HepG2 (cell line): Measurements from ENCODE around the gene TCF3. TPM values are rescaled to one million over a fixed set of nuclear protein-coding genes. Genes with fewer than 3 reads are reported as not detected.

Experiments
- ERF ChIP-seq: IDR thresholded peaks from 2 replicates; pipeline ENCODE4 v1.6.1; 2018; ENCODE audit warnings: missing biosample characterization, missing genetic modification reagents
- FIP1L1 ChIP-seq: fragments of 200-400 bp; formaldehyde crosslinking; IDR thresholded peaks from 2 replicates; pipeline ENCODE4 v1.6.1; 2018; ENCODE audit warnings: low read depth, mild to moderate bottlenecking, low read length, moderate library complexity, borderline replicate concordance; ENCODE audit not compliant: insufficient read depth
- GABPB1 ChIP-seq: IDR thresholded peaks from 2 replicates; pipeline ENCODE4 v1.6.1; 2016; ENCODE audit warnings: mild to moderate bottlenecking, missing genetic modification reagents, moderate library complexity, missing compliant biosample characterization
- IKZF4 ChIP-seq: sonication (generic); formaldehyde crosslinking; IDR thresholded peaks from 2 replicates; pipeline ENCODE4 v1.5.1; 2020; ENCODE audit warnings: borderline replicate concordance, mild to moderate bottlenecking, low read depth, missing genetic modification reagents; ENCODE audit errors: not compliant biosample characterization
- MAFF ChIP-seq: IDR thresholded peaks from 2 replicates; pipeline ENCODE4 v1.6.1; 2011; ENCODE audit warnings: low read depth, low read length, improper control_type of control experiment
- PCBP1 ChIP-seq: fragments of 200-400 bp; formaldehyde crosslinking; IDR thresholded peaks from 2 replicates; pipeline ENCODE4 v1.6.1; 2017; ENCODE audit warnings: mild to moderate bottlenecking, low read depth, low read length, borderline replicate concordance
- RBM22 ChIP-seq: fragments of 200-400 bp; formaldehyde crosslinking; optimal IDR thresholded peaks from 2 replicates; pipeline ENCODE3; 2017; ENCODE audit warnings: mild to moderate bottlenecking, low read length, moderate library complexity
- REPIN1 ChIP-seq: sonication (generic); formaldehyde crosslinking; IDR thresholded peaks from 2 replicates; pipeline ENCODE4 v1.8.0; 2022; ENCODE audit warnings: missing genetic modification reagents, low read depth, mild to moderate bottlenecking, borderline replicate concordance
- SIN3B ChIP-seq: fragments of 150-350 bp; IDR thresholded peaks from 2 replicates; pipeline ENCODE4 v1.6.1; 2014; ENCODE audit warnings: low read length
- ZC3H13 ChIP-seq: sonication (generic); formaldehyde crosslinking; IDR thresholded peaks from 2 replicates; pipeline ENCODE4 v1.8.1; 2023; ENCODE audit warnings: mild to moderate bottlenecking, missing genetic modification reagents, moderate library complexity
- ZNF205 ChIP-seq: IDR thresholded peaks from 2 replicates; pipeline ENCODE4 v1.6.1; 2018; ENCODE audit warnings: missing biosample characterization, missing genetic modification reagents
- ZNF33B ChIP-seq: sonication (generic); formaldehyde crosslinking; IDR thresholded peaks from 2 replicates; pipeline ENCODE4 v1.5.1; 2020; ENCODE audit warnings: mild to moderate bottlenecking, missing genetic modification reagents
- ZNF777 ChIP-seq: sonication (generic); formaldehyde crosslinking; IDR thresholded peaks from 2 replicates; pipeline ENCODE4 v1.4.0; 2020; ENCODE audit warnings: missing genetic modification reagents
- polyA plus RNA-seq, 8 experiments: library from polyadenylated mRNA; depleted of rRNA in 3 of 8; stranded (reverse) in 7 of 8; unstranded in 1 of 8; fragments of >200 nt; fragmentation: Illumina TruSeq in 4 of 8; extraction: Trizol in 4 of 8; gene quantifications; 2 replicates each; pipeline versions ENCODE4 v1.2.1 to v1.2.3, GENCODE V29; 2011 to 2016; ENCODE audit warnings: low read depth in 4 of 8, missing spikeins in 1 of 8, mixed read lengths in 1 of 8; ENCODE audit not compliant: insufficient read depth in 1 of 8
- total RNA-seq, 5 experiments: library from RNA; depleted of rRNA; stranded (reverse); fragments of >200 nt; fragmentation: Illumina TruSeq; extraction: Trizol; gene quantifications; 2 replicates each; pipeline ENCODE4 v1.2.3, GENCODE V29; 2016; ENCODE audit warnings: low read depth in 1 of 5
- TF ChIP-seq, protein P1 (sequence below): sonication (generic); formaldehyde crosslinking; IDR thresholded peaks from 2 replicates; pipeline ENCODE4 v1.4.0; 2020; ENCODE audit warnings: missing genetic modification reagents
- TF ChIP-seq, protein P2 (sequence below): sonication (generic); formaldehyde crosslinking; IDR thresholded peaks from 2 replicates; pipeline ENCODE4 v1.4.0; 2020; ENCODE audit warnings: mild to moderate bottlenecking, low read depth, missing genetic modification reagents
- TF ChIP-seq, protein P3 (sequence below): IDR thresholded peaks from 2 replicates; pipeline ENCODE4 v1.6.1; 2016; ENCODE audit warnings: missing compliant biosample characterization, missing genetic modification reagents, borderline replicate concordance
- TF ChIP-seq, protein P4 (sequence below): sonication (generic); formaldehyde crosslinking; conservative IDR thresholded peaks from 2 replicates; pipeline ENCODE4 v1.4.0; 2020; ENCODE audit warnings: missing genetic modification reagents
- TF ChIP-seq, protein P5 (sequence below): sonication (generic); formaldehyde crosslinking; IDR thresholded peaks from 2 replicates; pipeline ENCODE4 v1.5.0; 2020; ENCODE audit warnings: missing genetic modification reagents
- TF ChIP-seq, protein P6 (sequence below): sonication (generic); formaldehyde crosslinking; IDR thresholded peaks from 2 replicates; pipeline ENCODE4 v1.5.0; 2020; ENCODE audit warnings: mild to moderate bottlenecking, missing genetic modification reagents
- TF ChIP-seq, protein P7 (sequence below): sonication (generic); formaldehyde crosslinking; IDR thresholded peaks from 2 replicates; pipeline ENCODE4 v1.4.0; 2020; ENCODE audit warnings: mild to moderate bottlenecking, missing genetic modification reagents

TCF3 gene
- total and polyA plus RNA-seq, 2 of the 13 experiments (the other 11 are each of a cell fraction or from before 2014, with no cell fraction given): 51.4 to 53.2 TPM

DNA sequence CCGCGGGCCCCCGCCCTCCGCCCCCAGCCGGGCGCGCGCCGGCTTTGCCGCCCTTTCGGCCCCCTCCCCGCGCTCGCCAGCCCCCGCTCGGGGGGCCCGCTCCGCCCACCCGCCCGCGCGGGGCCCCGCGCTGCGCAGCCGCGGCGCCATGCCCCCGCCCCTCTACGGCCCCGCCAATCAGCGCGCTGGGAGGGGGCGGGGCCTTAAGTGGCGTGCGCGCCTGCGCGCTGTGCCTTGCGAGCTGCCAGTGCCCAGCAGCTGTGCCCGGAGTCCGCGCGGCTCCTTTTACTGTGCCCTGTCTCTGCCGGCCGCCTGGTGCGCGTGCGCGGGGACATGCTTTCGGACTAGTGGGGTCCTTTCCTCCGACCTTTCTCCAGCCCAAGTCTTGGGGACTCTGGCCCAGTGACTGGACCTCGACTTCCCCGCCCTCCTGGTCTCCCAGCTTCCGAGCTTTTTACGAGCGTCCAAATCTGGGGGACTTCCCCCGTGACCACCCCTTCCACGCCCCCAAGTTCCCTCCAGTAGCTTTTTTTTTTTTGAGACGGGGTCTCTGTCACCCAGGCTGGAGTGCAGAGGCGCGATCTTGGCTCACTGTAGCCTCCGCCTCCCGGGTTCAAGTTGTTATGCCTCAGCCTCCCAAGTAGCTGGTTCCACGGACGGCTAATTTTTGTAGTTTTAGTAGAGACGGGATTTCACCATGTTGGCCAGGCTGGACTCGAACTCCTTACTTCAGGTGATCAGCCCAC, 59.5 kb downstream of the TCF3 start, which contains the start of gene MBD3 (continued):
- TF ChIP-seq, protein P1, sequence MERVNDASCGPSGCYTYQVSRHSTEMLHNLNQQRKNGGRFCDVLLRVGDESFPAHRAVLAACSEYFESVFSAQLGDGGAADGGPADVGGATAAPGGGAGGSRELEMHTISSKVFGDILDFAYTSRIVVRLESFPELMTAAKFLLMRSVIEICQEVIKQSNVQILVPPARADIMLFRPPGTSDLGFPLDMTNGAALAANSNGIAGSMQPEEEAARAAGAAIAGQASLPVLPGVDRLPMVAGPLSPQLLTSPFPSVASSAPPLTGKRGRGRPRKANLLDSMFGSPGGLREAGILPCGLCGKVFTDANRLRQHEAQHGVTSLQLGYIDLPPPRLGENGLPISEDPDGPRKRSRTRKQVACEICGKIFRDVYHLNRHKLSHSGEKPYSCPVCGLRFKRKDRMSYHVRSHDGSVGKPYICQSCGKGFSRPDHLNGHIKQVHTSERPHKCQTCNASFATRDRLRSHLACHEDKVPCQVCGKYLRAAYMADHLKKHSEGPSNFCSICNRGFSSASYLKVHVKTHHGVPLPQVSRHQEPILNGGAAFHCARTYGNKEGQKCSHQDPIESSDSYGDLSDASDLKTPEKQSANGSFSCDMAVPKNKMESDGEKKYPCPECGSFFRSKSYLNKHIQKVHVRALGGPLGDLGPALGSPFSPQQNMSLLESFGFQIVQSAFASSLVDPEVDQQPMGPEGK (CRISPR knock-in tag): peak; percentile 52; the same call in 1 of the 2 replicates
- peak; percentile 48; the same call in 1 of the 2 replicates for TF ChIP-seq GABPB1 (CRISPR knock-in tag)
- peak; percentile 69 for TF ChIP-seq IKZF4 (CRISPR knock-in tag)
- no peak for TF ChIP-seq SIN3B
- no peak for TF ChIP-seq PCBP1
- no peak for TF ChIP-seq ZNF205 (CRISPR knock-in tag)
- TF ChIP-seq ZC3H13 (CRISPR knock-in tag): no peak
- TF ChIP-seq RBM22: peak; percentile 57
- peak; percentile 40; the same call in 1 of the 2 replicates for TF ChIP-seq REPIN1
- TF ChIP-seq, protein P2, sequence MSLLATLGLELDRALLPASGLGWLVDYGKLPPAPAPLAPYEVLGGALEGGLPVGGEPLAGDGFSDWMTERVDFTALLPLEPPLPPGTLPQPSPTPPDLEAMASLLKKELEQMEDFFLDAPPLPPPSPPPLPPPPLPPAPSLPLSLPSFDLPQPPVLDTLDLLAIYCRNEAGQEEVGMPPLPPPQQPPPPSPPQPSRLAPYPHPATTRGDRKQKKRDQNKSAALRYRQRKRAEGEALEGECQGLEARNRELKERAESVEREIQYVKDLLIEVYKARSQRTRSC (CRISPR knock-in tag): no peak
- TF ChIP-seq, protein P3, sequence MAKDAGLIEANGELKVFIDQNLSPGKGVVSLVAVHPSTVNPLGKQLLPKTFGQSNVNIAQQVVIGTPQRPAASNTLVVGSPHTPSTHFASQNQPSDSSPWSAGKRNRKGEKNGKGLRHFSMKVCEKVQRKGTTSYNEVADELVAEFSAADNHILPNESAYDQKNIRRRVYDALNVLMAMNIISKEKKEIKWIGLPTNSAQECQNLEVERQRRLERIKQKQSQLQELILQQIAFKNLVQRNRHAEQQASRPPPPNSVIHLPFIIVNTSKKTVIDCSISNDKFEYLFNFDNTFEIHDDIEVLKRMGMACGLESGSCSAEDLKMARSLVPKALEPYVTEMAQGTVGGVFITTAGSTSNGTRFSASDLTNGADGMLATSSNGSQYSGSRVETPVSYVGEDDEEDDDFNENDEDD (CRISPR knock-in tag): no peak
- no peak for TF ChIP-seq FIP1L1
- TF ChIP-seq, protein P4, sequence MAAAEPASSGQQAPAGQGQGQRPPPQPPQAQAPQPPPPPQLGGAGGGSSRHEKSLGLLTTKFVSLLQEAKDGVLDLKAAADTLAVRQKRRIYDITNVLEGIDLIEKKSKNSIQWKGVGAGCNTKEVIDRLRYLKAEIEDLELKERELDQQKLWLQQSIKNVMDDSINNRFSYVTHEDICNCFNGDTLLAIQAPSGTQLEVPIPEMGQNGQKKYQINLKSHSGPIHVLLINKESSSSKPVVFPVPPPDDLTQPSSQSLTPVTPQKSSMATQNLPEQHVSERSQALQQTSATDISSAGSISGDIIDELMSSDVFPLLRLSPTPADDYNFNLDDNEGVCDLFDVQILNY (CRISPR knock-in tag): no peak
- TF ChIP-seq ZNF777 (CRISPR knock-in tag): no peak
- TF ChIP-seq, protein P5, sequence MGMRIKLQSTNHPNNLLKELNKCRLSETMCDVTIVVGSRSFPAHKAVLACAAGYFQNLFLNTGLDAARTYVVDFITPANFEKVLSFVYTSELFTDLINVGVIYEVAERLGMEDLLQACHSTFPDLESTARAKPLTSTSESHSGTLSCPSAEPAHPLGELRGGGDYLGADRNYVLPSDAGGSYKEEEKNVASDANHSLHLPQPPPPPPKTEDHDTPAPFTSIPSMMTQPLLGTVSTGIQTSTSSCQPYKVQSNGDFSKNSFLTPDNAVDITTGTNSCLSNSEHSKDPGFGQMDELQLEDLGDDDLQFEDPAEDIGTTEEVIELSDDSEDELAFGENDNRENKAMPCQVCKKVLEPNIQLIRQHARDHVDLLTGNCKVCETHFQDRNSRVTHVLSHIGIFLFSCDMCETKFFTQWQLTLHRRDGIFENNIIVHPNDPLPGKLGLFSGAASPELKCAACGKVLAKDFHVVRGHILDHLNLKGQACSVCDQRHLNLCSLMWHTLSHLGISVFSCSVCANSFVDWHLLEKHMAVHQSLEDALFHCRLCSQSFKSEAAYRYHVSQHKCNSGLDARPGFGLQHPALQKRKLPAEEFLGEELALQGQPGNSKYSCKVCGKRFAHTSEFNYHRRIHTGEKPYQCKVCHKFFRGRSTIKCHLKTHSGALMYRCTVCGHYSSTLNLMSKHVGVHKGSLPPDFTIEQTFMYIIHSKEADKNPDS: no peak
- peak; percentile 75 for TF ChIP-seq ERF
- TF ChIP-seq, protein P6, sequence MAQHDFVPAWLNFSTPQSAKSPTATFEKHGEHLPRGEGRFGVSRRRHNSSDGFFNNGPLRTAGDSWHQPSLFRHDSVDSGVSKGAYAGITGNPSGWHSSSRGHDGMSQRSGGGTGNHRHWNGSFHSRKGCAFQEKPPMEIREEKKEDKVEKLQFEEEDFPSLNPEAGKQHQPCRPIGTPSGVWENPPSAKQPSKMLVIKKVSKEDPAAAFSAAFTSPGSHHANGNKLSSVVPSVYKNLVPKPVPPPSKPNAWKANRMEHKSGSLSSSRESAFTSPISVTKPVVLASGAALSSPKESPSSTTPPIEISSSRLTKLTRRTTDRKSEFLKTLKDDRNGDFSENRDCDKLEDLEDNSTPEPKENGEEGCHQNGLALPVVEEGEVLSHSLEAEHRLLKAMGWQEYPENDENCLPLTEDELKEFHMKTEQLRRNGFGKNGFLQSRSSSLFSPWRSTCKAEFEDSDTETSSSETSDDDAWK (CRISPR knock-in tag): no peak
- TF ChIP-seq MAFF: no peak
- TF ChIP-seq ZNF33B (CRISPR knock-in tag): peak; percentile 78; the same call in 1 of the 2 replicates
- TF ChIP-seq, protein P7, sequence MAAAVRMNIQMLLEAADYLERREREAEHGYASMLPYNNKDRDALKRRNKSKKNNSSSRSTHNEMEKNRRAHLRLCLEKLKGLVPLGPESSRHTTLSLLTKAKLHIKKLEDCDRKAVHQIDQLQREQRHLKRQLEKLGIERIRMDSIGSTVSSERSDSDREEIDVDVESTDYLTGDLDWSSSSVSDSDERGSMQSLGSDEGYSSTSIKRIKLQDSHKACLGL (CRISPR knock-in tag): peak; percentile 71; the same call in 1 of the 2 replicates
